ENCODE data around the gene SORD. TPM values are rescaled to one million over a fixed set of nuclear protein-coding genes. Genes with fewer than 3 reads are reported as not detected.

Gene SORD
- total and polyA plus RNA-seq, 9 of the 15 experiments (the other 6 are each of a cell fraction or from before 2014, with no cell fraction given): 5.9 to 79.2 (median 29.6) TPM

DNA sequence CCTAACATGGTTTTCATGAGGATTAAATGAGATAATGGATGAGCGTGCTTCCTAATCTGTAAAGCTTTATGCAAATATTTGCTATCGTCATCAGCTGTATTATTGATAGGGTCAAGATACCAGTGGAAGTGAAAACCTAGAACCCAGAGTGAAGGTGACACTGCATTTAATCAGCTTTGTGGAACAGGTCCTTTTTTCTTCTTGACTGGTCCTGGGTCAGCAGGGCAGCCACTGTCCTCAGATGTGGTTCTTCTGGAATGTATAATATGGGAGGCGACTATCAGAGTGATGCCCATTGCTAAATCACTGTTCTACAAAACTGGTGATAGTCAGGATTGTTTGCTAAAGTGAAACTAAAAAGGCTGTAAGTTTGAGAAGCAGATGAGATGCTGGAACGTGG, 41.4 kb downstream of the SORD start:
- DNase-seq (ENCODE audit: extremely low read depth in 1 of 4, low spot score in 3 of 4): no peak
- FAIRE-seq: no peak
- WGBS (ENCODE audit: insufficient coverage, low coverage, missing lambda C conversion rate): 74% methylated on average over 4 of the region's 4 CpGs
- H3K27ac ChIP-seq (ENCODE audit: extremely low read depth, low read depth, low read length): no peak overlapping the region
- no peaks in the 10 kb centered on the region for H3K9me3 ChIP-seq (replicated peaks; ENCODE audit: control insufficient read depth, insufficient read depth, low read depth, low read length)
- no peak overlapping the region for H3K4me2 ChIP-seq (ENCODE audit: insufficient read depth, low read length)
- H3K27me3 ChIP-seq (ENCODE audit: control insufficient read depth in 2 of 2, insufficient read depth in 2 of 2, low read length in 2 of 2): no peaks in the 10 kb centered on the region
- peaks cover 10% of the 10 kb centered on the region; the same call in 1 of the 3 replicates for H3K36me3 ChIP-seq (ENCODE audit: control insufficient read depth, insufficient read depth, low read length)
- intact Hi-C loops (cut with micrococcal nuclease): no loop called here
- no peaks in the 10 kb centered on the region for H3K9me1 ChIP-seq (ENCODE audit: control insufficient read depth, insufficient read depth, low read length)
- H4K20me1 ChIP-seq (replicated peaks; ENCODE audit: control insufficient read depth, insufficient read depth, low read length): no peaks in the 10 kb centered on the region
- H2AFZ ChIP-seq (ENCODE audit: low read depth, low read length): no peak overlapping the region
- H3K9ac ChIP-seq (ENCODE audit: insufficient read depth in 1 of 2, low read depth in 2 of 2, low read length in 2 of 2): no peak overlapping the region
- H3K4me1 ChIP-seq (replicated peaks in 1 of 2; ENCODE audit: control insufficient read depth in 2 of 2, insufficient read depth in 2 of 2, low read length in 2 of 2): peaks cover 0 to 1% of the 10 kb centered on the region in 2 experiments; a peak in 3 of 5 replicates
- H3K4me3 ChIP-seq: no peak overlapping the region
- no TSS peak for BruUV-seq (replicated peaks)
- POLR2A ChIA-PET: no interaction called here
- TF ChIP-seq ZNF512 (tag; IDR thresholded peaks at IDR 0.05) (no peak), SIX5 (IDR thresholded peaks at IDR 0.05; ENCODE audit: borderline replicate concordance in 1 of 2, insufficient read depth in 1 of 2, low read depth in 1 of 2, low read length in 2 of 2) (no peak), PPARD (CRISPR knock-in tag; IDR thresholded peaks at IDR 0.05) (no peak), CBX2 (IDR thresholded peaks at IDR 0.05; ENCODE audit: insufficient read depth, low read length, poor library complexity, severe bottlenecking) (no peak), HINFP (tag; conservative IDR thresholded peaks at IDR 0.05; ENCODE audit: low read depth) (no peak), ADNP (tag; IDR thresholded peaks at IDR 0.05) (no peak), DLX4 (CRISPR knock-in tag; IDR thresholded peaks at IDR 0.05) (no peak), NCOR1 (IDR thresholded peaks at IDR 0.05) (no peak), COPS2 (conservative IDR thresholded peaks at IDR 0.05) (no peak), PRMT5 (CRISPR knock-in tag; IDR thresholded peaks at IDR 0.05) (no peak), BMI1 (IDR thresholded peaks at IDR 0.05; ENCODE audit: low read length) (no peak), ZNF551 (CRISPR knock-in tag; IDR thresholded peaks at IDR 0.05) (no peak), FOXJ3 (CRISPR knock-in tag; IDR thresholded peaks at IDR 0.05) (no peak), MBD2 (IDR thresholded peaks at IDR 0.05; ENCODE audit: borderline replicate concordance, low read depth) (no peak), ZBTB7A (IDR thresholded peaks at IDR 0.05; ENCODE audit: borderline replicate concordance, control insufficient read depth, low read depth, low read length) (no peak), ZNF507 (tag; conservative IDR thresholded peaks at IDR 0.05) (no peak), BHLHE40 (IDR thresholded peaks at IDR 0.05; ENCODE audit: low read length) (no peak), CBX1 (IDR thresholded peaks at IDR 0.05; ENCODE audit: low read depth) (no peak), MBD1 (CRISPR knock-in tag; IDR thresholded peaks at IDR 0.05) (no peak)
- ATAC-seq: no peak
- in situ Hi-C loops (cut with MboI): loop anchor here (5.0 kb wide), 1 partner anchor 227 kb away; no protein-coding TSS in a partner anchor
- CTCF ChIA-PET (ENCODE audit: low intra/inter-chr PET ratio): no interaction called here
- H3K79me2 ChIP-seq (ENCODE audit: control insufficient read depth, insufficient read depth, low read length): no peaks in the 10 kb centered on the region

Measured in K562 (cell line).